ENCODE measurements around the gene BBS12.

BBS12 gene

DNA sequence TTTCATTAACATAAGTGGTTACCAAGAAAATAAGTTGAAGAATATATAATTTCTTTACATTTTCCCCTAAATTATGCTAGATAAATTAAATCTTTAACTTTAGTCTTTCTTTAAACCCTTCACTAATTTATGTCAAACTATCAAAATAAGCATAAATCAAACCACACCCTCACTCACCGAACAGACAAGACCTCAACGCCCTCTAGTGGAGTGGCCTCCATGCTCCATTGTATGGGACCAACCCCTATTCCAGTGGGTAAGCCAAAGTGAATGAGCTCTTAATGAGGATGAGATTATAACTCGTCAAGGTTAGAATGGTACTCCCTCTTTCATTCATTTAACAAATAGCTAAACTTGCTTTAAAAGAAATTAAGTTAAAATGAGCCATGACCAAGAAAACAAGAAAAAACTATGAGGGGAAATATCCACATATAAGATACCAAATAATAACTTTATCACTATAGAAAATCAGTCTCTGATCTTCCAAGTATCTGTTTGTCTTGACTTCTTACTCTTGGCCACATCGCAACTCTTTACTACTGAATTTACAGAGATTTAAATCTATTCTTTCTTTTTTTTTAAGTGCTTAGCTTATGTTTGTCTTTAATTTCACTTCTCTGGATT, 15.6 kb upstream of the BBS12 start:
- Mint-ChIP-seq H3K9me3 (no peaks in the 10 kb centered on the region), H3K27me3 (ENCODE audit: low read depth) (no peaks in the 10 kb centered on the region), H3K4me1 (peaks cover 5% of the 10 kb centered on the region), H3K4me3 (no peak overlapping the region), H3K36me3 (ENCODE audit: low read depth) (no peaks in the 10 kb centered on the region), H3K27ac (no peak overlapping the region)
- TF ChIP-seq, protein P1, sequence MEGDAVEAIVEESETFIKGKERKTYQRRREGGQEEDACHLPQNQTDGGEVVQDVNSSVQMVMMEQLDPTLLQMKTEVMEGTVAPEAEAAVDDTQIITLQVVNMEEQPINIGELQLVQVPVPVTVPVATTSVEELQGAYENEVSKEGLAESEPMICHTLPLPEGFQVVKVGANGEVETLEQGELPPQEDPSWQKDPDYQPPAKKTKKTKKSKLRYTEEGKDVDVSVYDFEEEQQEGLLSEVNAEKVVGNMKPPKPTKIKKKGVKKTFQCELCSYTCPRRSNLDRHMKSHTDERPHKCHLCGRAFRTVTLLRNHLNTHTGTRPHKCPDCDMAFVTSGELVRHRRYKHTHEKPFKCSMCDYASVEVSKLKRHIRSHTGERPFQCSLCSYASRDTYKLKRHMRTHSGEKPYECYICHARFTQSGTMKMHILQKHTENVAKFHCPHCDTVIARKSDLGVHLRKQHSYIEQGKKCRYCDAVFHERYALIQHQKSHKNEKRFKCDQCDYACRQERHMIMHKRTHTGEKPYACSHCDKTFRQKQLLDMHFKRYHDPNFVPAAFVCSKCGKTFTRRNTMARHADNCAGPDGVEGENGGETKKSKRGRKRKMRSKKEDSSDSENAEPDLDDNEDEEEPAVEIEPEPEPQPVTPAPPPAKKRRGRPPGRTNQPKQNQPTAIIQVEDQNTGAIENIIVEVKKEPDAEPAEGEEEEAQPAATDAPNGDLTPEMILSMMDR (IDR thresholded peaks at IDR 0.05; ENCODE audit: unreplicated experiment in 3 of 3) = peak; percentile 37 to 59 (median 52)

DNA sequence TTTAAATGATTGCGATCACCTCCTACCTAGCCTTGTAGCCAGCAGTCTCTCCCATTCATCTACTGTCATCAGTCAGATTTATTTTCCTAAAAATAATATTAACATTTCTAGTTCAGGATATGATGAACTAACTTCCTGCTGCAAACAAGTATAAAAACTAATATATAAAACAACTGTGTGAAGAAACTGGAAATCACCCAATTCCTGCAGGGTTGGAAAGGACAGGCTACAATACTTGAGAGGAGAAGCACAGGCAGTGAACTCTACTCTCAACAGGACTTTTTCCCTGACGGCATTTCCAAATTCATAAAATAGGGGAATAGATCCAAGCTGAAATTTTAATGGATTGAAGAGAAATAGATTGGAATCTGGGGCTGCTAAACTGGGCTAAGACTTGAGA, 14.2 kb upstream of the BBS12 start:
- H3K4me3 Mint-ChIP-seq = no peak overlapping the region
- TF ChIP-seq, protein P1 (IDR thresholded peaks at IDR 0.05; ENCODE audit: unreplicated experiment in 3 of 3) = no peak
- H3K36me3 Mint-ChIP-seq (ENCODE audit: low read depth) = no peaks in the 10 kb centered on the region
- H3K27ac Mint-ChIP-seq = peak overlapping the region in 2 of 3 experiments; percentile 41 to 46
- H3K9me3 Mint-ChIP-seq = no peaks in the 10 kb centered on the region
- peaks cover 5% of the 10 kb centered on the region for H3K4me1 Mint-ChIP-seq
- H3K27me3 Mint-ChIP-seq (ENCODE audit: low read depth) = no peaks in the 10 kb centered on the region

DNA sequence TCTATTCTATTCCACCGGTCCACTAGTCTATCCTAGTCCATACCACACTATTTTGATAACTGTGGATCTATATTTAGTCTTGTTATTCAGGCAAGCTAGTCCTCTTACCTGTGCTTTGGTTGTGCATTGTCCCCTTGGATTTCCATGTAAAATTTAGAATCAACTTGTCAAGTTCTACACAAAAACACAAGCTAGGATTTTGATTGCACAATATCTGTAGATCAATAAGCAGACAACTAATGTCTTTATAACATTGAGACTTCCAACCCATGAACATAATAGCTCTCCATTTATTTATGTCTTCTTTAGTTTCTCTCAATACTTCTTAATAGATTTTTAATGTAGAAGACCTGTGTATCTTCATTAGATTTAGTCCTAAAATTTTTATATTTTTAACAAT, 10.2 kb upstream of the BBS12 start:
- no peaks in the 10 kb centered on the region for H3K36me3 Mint-ChIP-seq (ENCODE audit: low read depth)
- H3K4me1 Mint-ChIP-seq = peaks cover 5% of the 10 kb centered on the region
- TF ChIP-seq, protein P1 (IDR thresholded peaks at IDR 0.05; ENCODE audit: unreplicated experiment in 3 of 3) = no peak
- H3K9me3 Mint-ChIP-seq = no peaks in the 10 kb centered on the region
- no peak overlapping the region for H3K4me3 Mint-ChIP-seq
- H3K27ac Mint-ChIP-seq = no peak overlapping the region
- H3K27me3 Mint-ChIP-seq (ENCODE audit: low read depth) = no peaks in the 10 kb centered on the region

DNA sequence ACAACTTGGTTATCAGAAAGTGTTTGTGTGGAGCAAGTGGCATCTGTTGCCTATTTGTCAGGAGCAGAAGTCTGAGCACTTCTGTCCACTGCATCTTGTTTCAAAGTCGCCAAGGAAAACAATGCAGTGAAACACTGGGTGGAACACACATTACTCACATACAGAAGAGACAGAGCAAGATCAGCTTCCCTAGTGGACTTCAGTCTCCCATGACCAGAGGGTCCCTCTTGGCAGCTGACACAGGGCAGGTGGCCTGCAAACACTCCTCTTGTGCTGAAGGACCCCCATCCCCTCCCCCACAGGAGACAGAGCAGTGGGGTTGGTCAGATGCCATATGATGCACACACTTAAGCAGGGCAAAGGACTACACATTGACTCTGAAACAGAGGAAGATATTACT, 3.6 kb upstream of the BBS12 start:
- Mint-ChIP-seq H3K27me3 (ENCODE audit: low read depth) (no peaks in the 10 kb centered on the region), H3K4me1 (peaks cover 32% of the 10 kb centered on the region)

DNA sequence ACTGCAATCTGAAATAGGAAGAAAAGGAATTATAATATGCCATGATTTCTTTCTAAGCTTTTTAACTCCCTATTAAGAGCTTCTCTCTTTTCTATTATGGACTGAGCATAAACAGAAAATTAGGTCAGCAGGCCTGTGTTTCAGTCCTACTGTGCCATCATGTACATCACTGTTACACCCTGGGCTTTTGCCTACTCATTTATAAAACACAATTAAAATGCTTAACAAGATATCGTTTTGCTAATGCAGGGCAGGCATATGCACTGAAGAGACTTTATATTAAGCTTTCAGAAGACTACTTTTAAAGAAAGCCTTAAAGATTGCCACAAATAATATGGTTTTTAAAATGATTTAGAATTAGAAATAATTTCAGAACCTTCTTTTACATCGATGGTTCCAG, 828 bp upstream of the BBS12 start:
- TF ChIP-seq, protein P1 (IDR thresholded peaks at IDR 0.05; ENCODE audit: unreplicated experiment in 3 of 3) = no peak
- Mint-ChIP-seq H3K36me3 (ENCODE audit: low read depth) (peaks cover 15% of the 10 kb centered on the region), H3K27me3 (ENCODE audit: low read depth) (no peaks in the 10 kb centered on the region), H3K4me1 (peaks cover 38% of the 10 kb centered on the region), H3K4me3 (peak overlapping the region; percentile 24 to 96 (median 95)), H3K27ac (peak overlapping the region in 1 of 3 experiments; percentile 91), H3K9me3 (peaks cover 3% of the 10 kb centered on the region)

More for the DNA sequence above, 3.6 kb upstream of the BBS12 start:
- Mint-ChIP-seq H3K27ac (peak overlapping the region; percentile 11 to 48 (median 44)), H3K4me3 (peak overlapping the region in 1 of 3 experiments; percentile 22), H3K9me3 (no peaks in the 10 kb centered on the region), H3K36me3 (ENCODE audit: low read depth) (no peaks in the 10 kb centered on the region)
- TF ChIP-seq, protein P1 (IDR thresholded peaks at IDR 0.05; ENCODE audit: unreplicated experiment in 3 of 3) = no peak

DNA sequence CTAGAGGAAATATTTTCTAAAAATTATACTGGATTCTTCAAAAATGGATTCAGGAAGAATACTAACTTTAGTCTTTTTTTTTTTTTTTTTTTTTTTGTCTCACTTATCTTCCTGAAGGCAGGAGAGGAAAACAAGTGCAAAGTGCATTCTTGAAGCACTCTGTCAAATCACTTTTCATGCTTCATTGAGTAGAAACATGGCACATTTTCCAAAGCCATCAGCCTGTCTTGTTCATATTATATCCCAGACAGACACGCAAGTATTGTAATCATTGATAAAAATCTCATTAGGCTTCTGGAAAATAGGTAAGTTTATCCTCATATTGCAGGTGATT, 1.2 kb downstream of the BBS12 start:
- H3K9me3 Mint-ChIP-seq = peaks cover 11% of the 10 kb centered on the region
- no peaks in the 10 kb centered on the region for H3K27me3 Mint-ChIP-seq (ENCODE audit: low read depth)
- peaks cover 31% of the 10 kb centered on the region for H3K4me1 Mint-ChIP-seq
- peaks cover 32% of the 10 kb centered on the region for H3K36me3 Mint-ChIP-seq (ENCODE audit: low read depth)
- peak overlapping the region; percentile 91 to 97 (median 96) for H3K27ac Mint-ChIP-seq
- peak overlapping the region; percentile 95 to 96 (median 95) for H3K4me3 Mint-ChIP-seq
- TF ChIP-seq, protein P1 (IDR thresholded peaks at IDR 0.05; ENCODE audit: unreplicated experiment in 3 of 3) = no peak
